ENCODE results near the gene GATD1. TPM values are rescaled to one million over a fixed set of nuclear protein-coding genes. Genes with fewer than 3 reads are reported as not detected.
A peak's percentile ranks its signal among the peaks of the same experiment; 100 is the strongest.

GATD1 gene
- 34.5 and 45.8 TPM in 2 replicates for total RNA-seq
- polyA plus RNA-seq (2012) = 49.6 TPM

- peak; percentile 88 for DNase-seq (ENCODE audit: low read depth)
Measured at GRCh38 chr11:777288-778255, at the start of gene GATD1. Gene GATD1 (minus strand): TSS chr11:777487. CDS start chr11:777462, 25 bp downstream.

- DNase-seq (ENCODE audit: low read depth) = no peak
Measured at GRCh38 chr11:826836-827145, 49.5 kb upstream of the GATD1 start.

- DNase-seq (ENCODE audit: low read depth) = no peak
Measured at GRCh38 chr11:826227-826621, 48.9 kb upstream of the GATD1 start.

- no peak for DNase-seq (ENCODE audit: low read depth)
Measured at GRCh38 chr11:825366-826226, 48.3 kb upstream of the GATD1 start.

- DNase-seq (ENCODE audit: low read depth) = peak; percentile 60
Measured at GRCh38 chr11:824942-825341, 47.7 kb upstream of the GATD1 start.

GRCh38 chr11:824292-824880, 47.1 kb upstream of the GATD1 start:
- no peak for DNase-seq (ENCODE audit: low read depth)

GRCh38 chr11:823441-824291, 46.4 kb upstream of the GATD1 start:
- no peak for DNase-seq (ENCODE audit: low read depth)

- peak; percentile 95 for DNase-seq (ENCODE audit: low read depth)
Measured at GRCh38 chr11:821512-822371, 44.5 kb upstream of the GATD1 start.

GRCh38 chr11:820655-821511, 43.6 kb upstream of the GATD1 start:
- DNase-seq (ENCODE audit: low read depth) = peak; percentile 97

GRCh38 chr11:819943-820649, 42.8 kb upstream of the GATD1 start:
- peak; percentile 90 for DNase-seq (ENCODE audit: low read depth)

- DNase-seq (ENCODE audit: low read depth) = peak; percentile 90
Measured at GRCh38 chr11:819129-819931, 42.0 kb upstream of the GATD1 start.

GRCh38 chr11:818396-819128, 41.3 kb upstream of the GATD1 start, which contains the start of gene PNPLA2:
Gene PNPLA2 (plus strand): TSS chr11:818914. CDS start chr11:819719, 805 bp downstream.
- no peak for DNase-seq (ENCODE audit: low read depth)

- DNase-seq (ENCODE audit: low read depth) = no peak
Measured at GRCh38 chr11:816433-816779, 39.1 kb upstream of the GATD1 start.

GRCh38 chr11:815675-816432, 38.6 kb upstream of the GATD1 start:
- no peak for DNase-seq (ENCODE audit: low read depth)

- DNase-seq (ENCODE audit: low read depth) = no peak
Measured at GRCh38 chr11:813456-814096, 36.3 kb upstream of the GATD1 start.

All from myocyte (in vitro differentiated cells).